Measurements from ENCODE around the gene FCER2. TPM values are rescaled to one million over a fixed set of nuclear protein-coding genes. Genes with fewer than 3 reads are reported as not detected.

The FCER2 gene
- total RNA-seq, 1 donor from 2014 or later, result not detected

GRCh38 chr19:7676376-7676775 lies 25.6 kb downstream of the FCER2 start:
- FAIRE-seq (no peak), DNase-seq (ENCODE audit: low read depth) (no peak)
- Histone ChIP-seq H3K27me3 (ENCODE audit: control insufficient read depth, insufficient read depth, low read length) (no peaks in the 10 kb centered on the region), H3K36me3 (ENCODE audit: control insufficient read depth, insufficient read depth, low read length) (no peaks in the 10 kb centered on the region), H3K4me3 (ENCODE audit: low read depth, low read length) (no peak overlapping the region)
- no peak for TF ChIP-seq CTCF (IDR thresholded peaks at IDR 0.05; ENCODE audit: insufficient read depth, low read length, severe bottlenecking)

GRCh38 chr19:7674010-7675005 lies 27.6 kb downstream of the FCER2 start:
- TF ChIP-seq CTCF (IDR thresholded peaks at IDR 0.05; ENCODE audit: insufficient read depth, low read length, severe bottlenecking), result no peak
- peak; percentile 32 for DNase-seq (ENCODE audit: low read depth)
- no peak overlapping the region for H3K4me3 ChIP-seq (ENCODE audit: low read depth, low read length)
- no peak for FAIRE-seq
- no peaks in the 10 kb centered on the region for H3K36me3 ChIP-seq (ENCODE audit: control insufficient read depth, insufficient read depth, low read length)
- H3K27me3 ChIP-seq (ENCODE audit: control insufficient read depth, insufficient read depth, low read length), result peaks cover 7% of the 10 kb centered on the region

GRCh38 chr19:7672522-7672921 lies 29.4 kb downstream of the FCER2 start:
- Histone ChIP-seq H3K4me3 (ENCODE audit: low read depth, low read length) (no peak overlapping the region), H3K27me3 (ENCODE audit: control insufficient read depth, insufficient read depth, low read length) (peaks cover 8% of the 10 kb centered on the region), H3K36me3 (ENCODE audit: control insufficient read depth, insufficient read depth, low read length) (no peaks in the 10 kb centered on the region)
- DNase-seq (ENCODE audit: low read depth) (no peak), FAIRE-seq (no peak)
- TF ChIP-seq CTCF (IDR thresholded peaks at IDR 0.05; ENCODE audit: insufficient read depth, low read length, severe bottlenecking), result no peak

GRCh38 chr19:7670790-7671189 lies 31.1 kb downstream of the FCER2 start:
- H3K4me3 ChIP-seq (ENCODE audit: low read depth, low read length), result no peak overlapping the region
- FAIRE-seq (no peak), DNase-seq (ENCODE audit: low read depth) (no peak)
- H3K27me3 ChIP-seq (ENCODE audit: control insufficient read depth, insufficient read depth, low read length), result peaks cover 8% of the 10 kb centered on the region
- no peaks in the 10 kb centered on the region for H3K36me3 ChIP-seq (ENCODE audit: control insufficient read depth, insufficient read depth, low read length)
- TF ChIP-seq CTCF (IDR thresholded peaks at IDR 0.05; ENCODE audit: insufficient read depth, low read length, severe bottlenecking), result no peak

- peaks cover 8% of the 10 kb centered on the region for H3K27me3 ChIP-seq (ENCODE audit: control insufficient read depth, insufficient read depth, low read length)
- DNase-seq (ENCODE audit: low read depth) (no peak), FAIRE-seq (no peak)
- no peaks in the 10 kb centered on the region for H3K36me3 ChIP-seq (ENCODE audit: control insufficient read depth, insufficient read depth, low read length)
- no peak overlapping the region for H3K4me3 ChIP-seq (ENCODE audit: low read depth, low read length)
- no peak for TF ChIP-seq CTCF (IDR thresholded peaks at IDR 0.05; ENCODE audit: insufficient read depth, low read length, severe bottlenecking)
Measured at GRCh38 chr19:7670150-7670783, 31.7 kb downstream of the FCER2 start.

Measured in bronchial epithelial cell (primary cell).